OCI-LY3 (cell line): ENCODE results near the gene CDR2L.

Experiments used
- CTCF ChIP-seq: fragments of 200-600, 300-600 bp; sonication (generic); IDR thresholded peaks from 2 replicates; pipeline ENCODE4 v1.5.1; 2014; ENCODE audit warnings: antibody characterized with exemption, low read length, low read depth
- EZH2phosphoT487 ChIP-seq: fragments of 200-600 bp; shearing (Covaris generic); IDR thresholded peaks from 2 replicates; pipeline ENCODE4 v1.6.1; 2018; ENCODE audit warnings: antibody characterized with exemption, mixed run types, low read depth

GRCh38 chr17:74971842-74972106 lies 15.7 kb upstream of the CDR2L start:
- no peak for TF ChIP-seq CTCF
- no peak for TF ChIP-seq EZH2phosphoT487
